ENCODE data around the gene FAM241A. TPM values are rescaled to one million over a fixed set of nuclear protein-coding genes. Genes with fewer than 3 reads are reported as not detected.
A peak's percentile ranks its signal among the peaks of the same experiment; 100 is the strongest.

The FAM241A gene
- total and polyA plus RNA-seq, 2 of the 13 experiments (the other 11 are each of a cell fraction or from before 2014, with no cell fraction given), result 0.61 to 0.69 TPM

DNA sequence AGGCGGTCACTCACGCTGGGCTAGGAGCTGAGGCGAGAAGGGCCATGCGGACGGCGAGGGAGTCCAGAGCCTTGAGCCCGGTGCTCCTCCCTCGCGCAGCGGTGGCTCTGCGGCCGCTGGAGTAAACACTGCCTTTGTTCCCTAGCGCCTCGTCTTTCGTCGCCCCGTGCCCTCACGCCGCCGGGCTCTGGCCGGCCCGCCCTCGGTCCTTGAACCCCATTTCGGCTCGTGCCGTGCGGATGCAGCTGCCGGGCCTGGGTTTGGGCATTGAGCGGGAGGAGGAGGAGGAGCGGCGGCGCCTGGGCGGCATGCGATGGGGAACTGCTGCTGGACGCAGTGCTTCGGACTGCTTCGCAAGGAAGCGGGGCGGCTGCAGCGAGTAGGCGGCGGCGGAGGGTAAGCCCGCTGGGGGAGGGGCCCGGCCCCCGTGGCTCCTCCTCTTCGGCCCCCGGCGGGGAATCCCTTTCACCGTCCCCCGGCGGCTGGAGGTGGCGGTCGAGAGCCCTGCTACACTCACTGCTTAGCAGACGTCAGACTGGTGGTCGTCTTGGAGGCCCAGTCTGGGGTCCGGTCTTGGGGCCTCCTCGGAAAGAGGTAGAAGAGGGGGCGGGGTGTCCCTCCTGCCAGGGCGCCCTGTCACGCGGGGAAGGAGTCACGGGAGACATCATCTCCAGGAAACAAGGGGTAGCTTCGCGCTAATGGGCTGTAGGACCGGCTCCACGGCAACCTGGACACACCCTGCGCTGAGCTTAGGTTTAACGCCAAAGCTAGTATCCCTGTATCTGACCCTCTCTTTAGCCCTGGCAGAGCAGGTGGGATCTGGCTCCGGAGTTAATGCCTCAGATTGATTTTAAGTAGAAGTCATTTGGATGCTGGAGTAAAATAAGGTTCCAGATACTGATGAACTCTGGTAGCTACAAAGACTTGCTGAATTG is 86.8 kb downstream of the FAM241A start, which contains the start of gene AP1AR (continued):
- TF ChIP-seq BCL6 (CRISPR knock-in tag; IDR thresholded peaks at IDR 0.05) (no peak), RFXAP (CRISPR knock-in tag; IDR thresholded peaks at IDR 0.05; ENCODE audit: borderline replicate concordance) (peak; percentile 10; the same call in 1 of the 2 replicates), ZNF264 (CRISPR knock-in tag; IDR thresholded peaks at IDR 0.05) (no peak), ESRRA (CRISPR knock-in tag; IDR thresholded peaks at IDR 0.05; ENCODE audit: low read depth) (0 out of 2 replicates have a peak, but pooled peaks have one; percentile 45), TOE1 (CRISPR knock-in tag; IDR thresholded peaks at IDR 0.05) (no peak), RAD51 (IDR thresholded peaks at IDR 0.05; ENCODE audit: borderline replicate concordance) (no peak), HMG20B (CRISPR knock-in tag; conservative IDR thresholded peaks at IDR 0.05) (no peak), ZNF546 (CRISPR knock-in tag; conservative IDR thresholded peaks at IDR 0.05) (peak; percentile 84; the same call in 1 of the 2 replicates), FOXC1 (CRISPR knock-in tag; IDR thresholded peaks at IDR 0.05; ENCODE audit: borderline replicate concordance) (peak; percentile 68; the same call in 1 of the 2 replicates), ZIK1 (CRISPR knock-in tag; IDR thresholded peaks at IDR 0.05; ENCODE audit: borderline replicate concordance, low read depth) (peak; percentile 29; the same call in 1 of the 2 replicates)
- TF ChIP-seq, protein P1, sequence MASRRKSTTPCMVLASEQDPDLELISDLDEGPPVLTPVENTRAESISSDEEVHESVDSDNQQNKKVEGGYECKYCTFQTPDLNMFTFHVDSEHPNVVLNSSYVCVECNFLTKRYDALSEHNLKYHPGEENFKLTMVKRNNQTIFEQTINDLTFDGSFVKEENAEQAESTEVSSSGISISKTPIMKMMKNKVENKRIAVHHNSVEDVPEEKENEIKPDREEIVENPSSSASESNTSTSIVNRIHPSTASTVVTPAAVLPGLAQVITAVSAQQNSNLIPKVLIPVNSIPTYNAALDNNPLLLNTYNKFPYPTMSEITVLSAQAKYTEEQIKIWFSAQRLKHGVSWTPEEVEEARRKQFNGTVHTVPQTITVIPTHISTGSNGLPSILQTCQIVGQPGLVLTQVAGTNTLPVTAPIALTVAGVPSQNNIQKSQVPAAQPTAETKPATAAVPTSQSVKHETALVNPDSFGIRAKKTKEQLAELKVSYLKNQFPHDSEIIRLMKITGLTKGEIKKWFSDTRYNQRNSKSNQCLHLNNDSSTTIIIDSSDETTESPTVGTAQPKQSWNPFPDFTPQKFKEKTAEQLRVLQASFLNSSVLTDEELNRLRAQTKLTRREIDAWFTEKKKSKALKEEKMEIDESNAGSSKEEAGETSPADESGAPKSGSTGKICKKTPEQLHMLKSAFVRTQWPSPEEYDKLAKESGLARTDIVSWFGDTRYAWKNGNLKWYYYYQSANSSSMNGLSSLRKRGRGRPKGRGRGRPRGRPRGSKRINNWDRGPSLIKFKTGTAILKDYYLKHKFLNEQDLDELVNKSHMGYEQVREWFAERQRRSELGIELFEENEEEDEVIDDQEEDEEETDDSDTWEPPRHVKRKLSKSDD (CRISPR knock-in tag; IDR thresholded peaks at IDR 0.05; ENCODE audit: low read depth), result no peak; the same call in 1 of the 2 replicates
- TF ChIP-seq, protein P2, sequence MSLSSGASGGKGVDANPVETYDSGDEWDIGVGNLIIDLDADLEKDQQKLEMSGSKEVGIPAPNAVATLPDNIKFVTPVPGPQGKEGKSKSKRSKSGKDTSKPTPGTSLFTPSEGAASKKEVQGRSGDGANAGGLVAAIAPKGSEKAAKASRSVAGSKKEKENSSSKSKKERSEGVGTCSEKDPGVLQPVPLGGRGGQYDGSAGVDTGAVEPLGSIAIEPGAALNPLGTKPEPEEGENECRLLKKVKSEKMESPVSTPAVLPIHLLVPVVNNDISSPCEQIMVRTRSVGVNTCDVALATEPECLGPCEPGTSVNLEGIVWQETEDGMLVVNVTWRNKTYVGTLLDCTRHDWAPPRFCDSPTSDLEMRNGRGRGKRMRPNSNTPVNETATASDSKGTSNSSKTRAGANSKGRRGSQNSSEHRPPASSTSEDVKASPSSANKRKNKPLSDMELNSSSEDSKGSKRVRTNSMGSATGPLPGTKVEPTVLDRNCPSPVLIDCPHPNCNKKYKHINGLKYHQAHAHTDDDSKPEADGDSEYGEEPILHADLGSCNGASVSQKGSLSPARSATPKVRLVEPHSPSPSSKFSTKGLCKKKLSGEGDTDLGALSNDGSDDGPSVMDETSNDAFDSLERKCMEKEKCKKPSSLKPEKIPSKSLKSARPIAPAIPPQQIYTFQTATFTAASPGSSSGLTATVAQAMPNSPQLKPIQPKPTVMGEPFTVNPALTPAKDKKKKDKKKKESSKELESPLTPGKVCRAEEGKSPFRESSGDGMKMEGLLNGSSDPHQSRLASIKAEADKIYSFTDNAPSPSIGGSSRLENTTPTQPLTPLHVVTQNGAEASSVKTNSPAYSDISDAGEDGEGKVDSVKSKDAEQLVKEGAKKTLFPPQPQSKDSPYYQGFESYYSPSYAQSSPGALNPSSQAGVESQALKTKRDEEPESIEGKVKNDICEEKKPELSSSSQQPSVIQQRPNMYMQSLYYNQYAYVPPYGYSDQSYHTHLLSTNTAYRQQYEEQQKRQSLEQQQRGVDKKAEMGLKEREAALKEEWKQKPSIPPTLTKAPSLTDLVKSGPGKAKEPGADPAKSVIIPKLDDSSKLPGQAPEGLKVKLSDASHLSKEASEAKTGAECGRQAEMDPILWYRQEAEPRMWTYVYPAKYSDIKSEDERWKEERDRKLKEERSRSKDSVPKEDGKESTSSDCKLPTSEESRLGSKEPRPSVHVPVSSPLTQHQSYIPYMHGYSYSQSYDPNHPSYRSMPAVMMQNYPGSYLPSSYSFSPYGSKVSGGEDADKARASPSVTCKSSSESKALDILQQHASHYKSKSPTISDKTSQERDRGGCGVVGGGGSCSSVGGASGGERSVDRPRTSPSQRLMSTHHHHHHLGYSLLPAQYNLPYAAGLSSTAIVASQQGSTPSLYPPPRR (CRISPR knock-in tag; IDR thresholded peaks at IDR 0.05; ENCODE audit: borderline replicate concordance), result peak; percentile 46
- TF ChIP-seq, protein P3, sequence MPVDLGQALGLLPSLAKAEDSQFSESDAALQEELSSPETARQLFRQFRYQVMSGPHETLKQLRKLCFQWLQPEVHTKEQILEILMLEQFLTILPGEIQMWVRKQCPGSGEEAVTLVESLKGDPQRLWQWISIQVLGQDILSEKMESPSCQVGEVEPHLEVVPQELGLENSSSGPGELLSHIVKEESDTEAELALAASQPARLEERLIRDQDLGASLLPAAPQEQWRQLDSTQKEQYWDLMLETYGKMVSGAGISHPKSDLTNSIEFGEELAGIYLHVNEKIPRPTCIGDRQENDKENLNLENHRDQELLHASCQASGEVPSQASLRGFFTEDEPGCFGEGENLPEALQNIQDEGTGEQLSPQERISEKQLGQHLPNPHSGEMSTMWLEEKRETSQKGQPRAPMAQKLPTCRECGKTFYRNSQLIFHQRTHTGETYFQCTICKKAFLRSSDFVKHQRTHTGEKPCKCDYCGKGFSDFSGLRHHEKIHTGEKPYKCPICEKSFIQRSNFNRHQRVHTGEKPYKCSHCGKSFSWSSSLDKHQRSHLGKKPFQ (CRISPR knock-in tag; IDR thresholded peaks at IDR 0.05; ENCODE audit: insufficient replicate concordance), result no peak
- TF ChIP-seq, protein P4, sequence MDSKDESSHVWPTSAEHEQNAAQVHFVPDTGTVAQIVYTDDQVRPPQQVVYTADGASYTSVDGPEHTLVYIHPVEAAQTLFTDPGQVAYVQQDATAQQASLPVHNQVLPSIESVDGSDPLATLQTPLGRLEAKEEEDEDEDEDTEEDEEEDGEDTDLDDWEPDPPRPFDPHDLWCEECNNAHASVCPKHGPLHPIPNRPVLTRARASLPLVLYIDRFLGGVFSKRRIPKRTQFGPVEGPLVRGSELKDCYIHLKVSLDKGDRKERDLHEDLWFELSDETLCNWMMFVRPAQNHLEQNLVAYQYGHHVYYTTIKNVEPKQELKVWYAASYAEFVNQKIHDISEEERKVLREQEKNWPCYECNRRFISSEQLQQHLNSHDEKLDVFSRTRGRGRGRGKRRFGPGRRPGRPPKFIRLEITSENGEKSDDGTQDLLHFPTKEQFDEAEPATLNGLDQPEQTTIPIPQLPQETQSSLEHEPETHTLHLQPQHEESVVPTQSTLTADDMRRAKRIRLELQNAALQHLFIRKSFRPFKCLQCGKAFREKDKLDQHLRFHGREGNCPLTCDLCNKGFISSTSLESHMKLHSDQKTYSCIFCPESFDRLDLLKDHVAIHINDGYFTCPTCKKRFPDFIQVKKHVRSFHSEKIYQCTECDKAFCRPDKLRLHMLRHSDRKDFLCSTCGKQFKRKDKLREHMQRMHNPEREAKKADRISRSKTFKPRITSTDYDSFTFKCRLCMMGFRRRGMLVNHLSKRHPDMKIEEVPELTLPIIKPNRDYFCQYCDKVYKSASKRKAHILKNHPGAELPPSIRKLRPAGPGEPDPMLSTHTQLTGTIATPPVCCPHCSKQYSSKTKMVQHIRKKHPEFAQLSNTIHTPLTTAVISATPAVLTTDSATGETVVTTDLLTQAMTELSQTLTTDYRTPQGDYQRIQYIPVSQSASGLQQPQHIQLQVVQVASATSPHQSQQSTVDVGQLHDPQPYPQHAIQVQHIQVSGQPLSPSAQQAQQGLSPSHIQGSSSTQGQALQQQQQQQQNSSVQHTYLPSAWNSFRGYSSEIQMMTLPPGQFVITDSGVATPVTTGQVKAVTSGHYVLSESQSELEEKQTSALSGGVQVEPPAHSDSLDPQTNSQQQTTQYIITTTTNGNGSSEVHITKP (CRISPR knock-in tag; IDR thresholded peaks at IDR 0.05; ENCODE audit: low read depth), result no peak

All from HepG2 (cell line).